Loucy (cell line): ENCODE data around the gene KRTAP10-4.

Experiments used
- H2AFZ ChIP-seq: fragments of 200-600 bp; sonication (generic); 2 replicates; pipeline ENCODE4 v1.6.0; 2016; ENCODE audit warnings: antibody characterized with exemption, mild to moderate bottlenecking, low read length, moderate library complexity
- H3F3A ChIP-seq: fragments of 200-600 bp; 2 replicates; pipeline ENCODE4 v1.6.0; 2016; ENCODE audit warnings: antibody characterized with exemption, low read depth, mild to moderate bottlenecking
- H3K27me3 ChIP-seq: fragments of 200-600 bp; sonication (generic); 2 replicates; pipeline ENCODE4 v1.6.1; 2014; ENCODE audit warnings: low read length, mild to moderate bottlenecking; ENCODE audit not compliant: insufficient read depth, poor library complexity, severe bottlenecking
- H3K36me3 ChIP-seq: fragments of 200-600 bp; sonication (generic); 2 replicates; pipeline ENCODE4 v1.6.1; 2016; ENCODE audit warnings: low read length; ENCODE audit not compliant: insufficient read depth
- H3K4me1 ChIP-seq: fragments of 200-600 bp; sonication (generic); 2 replicates; pipeline ENCODE4 v1.5.1; 2014; ENCODE audit warnings: low read length, mild to moderate bottlenecking; ENCODE audit not compliant: insufficient read depth, poor library complexity, severe bottlenecking
- H3K4me2 ChIP-seq: fragments of 200-600 bp; sonication (generic); 2 replicates; pipeline ENCODE4 v1.6.0; 2014; ENCODE audit warnings: antibody characterized with exemption, low read length, low read depth, mild to moderate bottlenecking; ENCODE audit not compliant: poor library complexity, severe bottlenecking
- H3K4me3 ChIP-seq: fragments of 200-600 bp; sonication (generic); 2 replicates; pipeline ENCODE4 v1.5.1; 2014; ENCODE audit warnings: low read length, mild to moderate bottlenecking, mixed read lengths; ENCODE audit not compliant: poor library complexity, severe bottlenecking
- H3K79me2 ChIP-seq: fragments of 200-600 bp; sonication (generic); 2 replicates; pipeline ENCODE4 v1.6.1; 2014; ENCODE audit warnings: low read length; ENCODE audit not compliant: insufficient read depth
- H3K9ac ChIP-seq: fragments of 200-600 bp; sonication (generic); 2 replicates; pipeline ENCODE4 v1.6.0; 2014; ENCODE audit warnings: mild to moderate bottlenecking, low read depth, low read length, moderate library complexity; ENCODE audit not compliant: poor library complexity, severe bottlenecking
- H3K9me2 ChIP-seq: fragments of 200-600 bp; sonication (generic); replicated peaks from 2 replicates; pipeline ENCODE4 v1.6.1; 2016; ENCODE audit warnings: low read depth, low read length, mixed read lengths
- H3K9me3 ChIP-seq: fragments of 200-600 bp; sonication (generic); 2 replicates; pipeline ENCODE4 v1.6.1; 2014; ENCODE audit warnings: mild to moderate bottlenecking, antibody characterized with exemption, low read length, low read depth; ENCODE audit not compliant: insufficient read depth
- H4K20me1 ChIP-seq: fragments of 200-600 bp; sonication (generic); 2 replicates; pipeline ENCODE4 v1.6.0; 2014; ENCODE audit warnings: antibody characterized with exemption, low read length, mild to moderate bottlenecking; ENCODE audit not compliant: insufficient read depth, poor library complexity, severe bottlenecking
- CTCF ChIP-seq: fragments of 200-600 bp; sonication (generic); conservative IDR thresholded peaks from 2 replicates; pipeline ENCODE4 v1.5.1; 2014; ENCODE audit warnings: mild to moderate bottlenecking, antibody characterized with exemption, low read length
- EZH2phosphoT487 ChIP-seq: fragments of 200-600 bp; IDR thresholded peaks from 2 replicates; pipeline ENCODE4 v1.6.1; 2018; ENCODE audit warnings: antibody characterized with exemption, mild to moderate bottlenecking, moderate library complexity, borderline replicate concordance

Gene KRTAP10-4

DNA sequence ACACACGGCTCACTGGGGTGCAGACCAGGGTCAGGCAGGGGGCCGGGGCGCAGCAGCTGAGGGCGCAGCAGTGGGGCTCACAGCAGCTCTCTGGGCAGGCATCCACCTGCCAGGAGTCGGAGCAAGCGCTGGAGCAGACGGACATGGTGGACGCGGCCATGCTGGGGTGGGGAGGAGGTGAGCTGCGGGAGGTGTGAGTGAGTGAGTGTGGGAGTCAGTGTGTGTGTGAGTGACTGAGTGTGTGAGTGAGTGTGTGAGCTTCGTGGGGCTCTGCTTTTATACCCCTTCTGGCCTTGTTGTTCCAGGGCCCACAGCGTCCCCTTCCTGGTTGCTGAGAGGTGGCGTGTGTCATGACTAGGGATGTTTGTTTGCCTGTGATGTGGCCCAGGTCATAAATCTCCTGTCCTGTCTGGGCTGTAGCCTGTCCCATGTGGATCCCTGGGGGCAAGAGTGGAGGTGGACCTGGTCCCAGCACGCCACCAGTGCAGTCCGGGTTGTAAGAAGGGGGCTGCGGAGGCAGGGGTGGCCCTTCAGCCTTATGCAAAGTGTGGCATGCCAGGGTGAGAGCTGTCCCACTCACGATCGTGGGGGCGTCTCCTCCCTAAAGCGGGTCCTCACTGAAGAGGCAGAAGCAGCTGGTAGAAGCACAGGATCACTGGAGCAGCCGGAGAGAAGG is 33.4 kb upstream of the KRTAP10-4 start, which contains the start of gene KRTAP10-1:
Gene KRTAP10-1, minus strand, starts transcription at position 205 of the 676 bp plus-strand sequence. Its CDS starts 45 bp downstream, at position 160.
- H2AFZ ChIP-seq = no peak within 1 kb of the TSS
- TF ChIP-seq CTCF (no peak), EZH2phosphoT487 (no peak)

DNA sequence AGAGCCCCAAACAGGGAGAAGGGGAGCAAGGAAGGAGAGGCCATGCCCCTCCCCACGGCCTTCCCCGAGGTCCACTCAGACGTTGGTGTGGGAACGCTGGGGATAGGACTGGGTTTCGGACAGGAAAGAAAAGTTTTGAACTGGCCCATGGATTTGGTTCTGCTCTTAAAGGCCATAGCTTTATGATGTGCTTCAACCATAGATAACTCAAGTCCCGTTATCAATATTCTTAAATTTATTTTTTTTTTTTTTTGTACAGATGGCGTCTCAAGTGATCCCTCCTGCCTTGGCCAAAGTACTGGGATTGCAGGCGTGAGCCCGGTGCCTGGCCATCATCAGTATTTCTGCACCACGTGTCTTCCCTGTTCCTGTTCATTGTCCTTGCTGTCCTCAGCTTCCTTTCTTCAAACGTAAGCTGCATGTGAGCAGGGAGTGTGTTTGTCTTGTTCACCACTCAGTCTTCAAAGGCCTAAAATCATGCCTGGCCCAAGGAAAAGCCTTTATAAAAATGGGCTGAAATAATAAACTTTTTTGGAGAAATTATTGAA is 32.7 kb upstream of the KRTAP10-4 start:
- no peaks in the 10 kb centered on the region for H3K36me3 ChIP-seq
- H3F3A ChIP-seq = no peaks in the 10 kb centered on the region
- peaks cover 6% of the 10 kb centered on the region; the same call in 1 of the 2 replicates for H3K9me3 ChIP-seq
- no peak overlapping the region for H3K4me2 ChIP-seq
- no peak overlapping the region for H3K9ac ChIP-seq
- no peaks in the 10 kb centered on the region for H4K20me1 ChIP-seq
- TF ChIP-seq EZH2phosphoT487 (no peak), CTCF (no peak)
- H3K4me3 ChIP-seq = no peak overlapping the region
- no peaks in the 10 kb centered on the region for H3K79me2 ChIP-seq
- H3K9me2 ChIP-seq = no peaks in the 10 kb centered on the region
- no peaks in the 10 kb centered on the region for H3K27me3 ChIP-seq
- H2AFZ ChIP-seq = no peak overlapping the region
- no peaks in the 10 kb centered on the region for H3K4me1 ChIP-seq

More for the DNA sequence above, 33.4 kb upstream of the KRTAP10-4 start, which contains the start of gene KRTAP10-1:
- H3K4me3 ChIP-seq = no peak within 1 kb of the TSS
- H3K4me2 ChIP-seq = no peak within 1 kb of the TSS
- no peaks in the 10 kb centered on the region for H3K27me3 ChIP-seq
- H3K79me2 ChIP-seq = no peaks in the 10 kb centered on the region
- no peaks in the 10 kb centered on the region for H3K9me2 ChIP-seq
- H3K4me1 ChIP-seq = no peaks in the 10 kb centered on the region
- H3K9ac ChIP-seq = no peak within 1 kb of the TSS
- no peaks in the 10 kb centered on the region for H3K36me3 ChIP-seq
- no peaks in the 10 kb centered on the region for H4K20me1 ChIP-seq
- H3F3A ChIP-seq = no peaks in the 10 kb centered on the region
- H3K9me3 ChIP-seq = peaks cover 6% of the 10 kb centered on the region; the same call in 1 of the 2 replicates

DNA sequence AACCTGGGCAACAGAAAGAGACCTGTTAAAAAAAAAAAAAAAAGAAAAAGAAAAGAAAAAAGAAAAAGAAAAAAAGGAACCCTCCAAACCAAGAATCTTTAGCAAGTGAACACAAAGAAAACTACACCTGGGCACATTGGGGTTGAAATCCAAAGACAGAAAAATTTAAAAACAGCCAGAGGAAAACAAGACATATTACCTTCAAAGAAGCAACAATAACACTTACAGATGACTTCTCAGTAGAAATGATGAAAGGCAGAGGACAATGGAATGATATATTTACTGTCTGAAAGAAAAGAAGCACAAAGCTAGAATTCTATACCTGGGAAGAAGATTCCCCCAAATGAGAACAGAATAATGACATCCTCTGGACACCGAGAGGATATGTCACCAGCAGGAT is 30.8 kb upstream of the KRTAP10-4 start:
- no peaks in the 10 kb centered on the region for H3K79me2 ChIP-seq
- no peaks in the 10 kb centered on the region for H3K36me3 ChIP-seq
- no peak overlapping the region for H2AFZ ChIP-seq
- H3K27me3 ChIP-seq = no peaks in the 10 kb centered on the region
- TF ChIP-seq CTCF (no peak), EZH2phosphoT487 (no peak)
- no peak overlapping the region for H3K4me2 ChIP-seq
- H3K9ac ChIP-seq = no peak overlapping the region
- H3K9me3 ChIP-seq = peaks cover 6% of the 10 kb centered on the region; the same call in 1 of the 2 replicates
- H3K9me2 ChIP-seq = no peaks in the 10 kb centered on the region
- no peaks in the 10 kb centered on the region for H3F3A ChIP-seq
- H3K4me1 ChIP-seq = no peaks in the 10 kb centered on the region
- H4K20me1 ChIP-seq = no peaks in the 10 kb centered on the region
- no peak overlapping the region for H3K4me3 ChIP-seq
